Measurements from ENCODE around the gene ANGEL2.

DNA sequence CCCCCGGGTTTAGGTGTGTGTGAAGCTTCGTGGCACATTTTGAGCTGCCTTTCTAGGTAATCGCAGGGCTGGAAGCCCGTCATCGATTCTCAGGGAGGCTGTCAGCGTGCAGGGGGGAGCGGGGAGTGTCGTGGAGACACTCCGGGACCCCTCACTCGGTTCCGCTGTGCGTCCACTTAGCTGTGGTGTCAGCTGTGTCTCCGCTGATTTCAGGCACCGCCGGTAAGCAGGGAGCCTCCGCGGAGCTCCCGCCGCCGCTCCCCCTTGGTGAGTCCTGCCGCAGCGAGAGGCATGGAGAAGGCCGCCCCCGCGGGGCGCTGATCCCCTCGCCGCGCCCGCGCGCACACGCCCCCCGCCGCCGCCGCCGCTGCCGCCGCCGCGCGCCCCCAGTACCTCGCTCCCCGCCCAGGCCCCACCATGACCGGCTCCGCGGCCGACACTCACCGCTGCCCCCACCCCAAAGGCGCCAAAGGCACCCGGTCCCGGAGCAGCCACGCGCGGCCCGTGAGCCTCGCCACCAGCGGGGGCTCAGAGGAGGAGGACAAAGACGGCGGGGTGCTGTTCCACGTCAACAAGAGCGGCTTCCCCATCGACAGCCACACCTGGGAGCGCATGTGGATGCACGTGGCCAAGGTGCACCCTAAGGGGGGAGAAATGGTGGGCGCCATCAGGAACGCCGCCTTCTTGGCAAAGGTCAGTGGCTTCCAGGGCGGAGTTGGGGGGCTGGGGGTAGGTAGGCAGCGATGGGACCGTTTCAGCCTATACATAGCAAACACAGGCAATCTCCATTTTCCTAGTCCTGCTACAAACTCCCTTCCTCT is 64.3 kb downstream of the ANGEL2 start:
- TF ChIP-seq, protein P1, sequence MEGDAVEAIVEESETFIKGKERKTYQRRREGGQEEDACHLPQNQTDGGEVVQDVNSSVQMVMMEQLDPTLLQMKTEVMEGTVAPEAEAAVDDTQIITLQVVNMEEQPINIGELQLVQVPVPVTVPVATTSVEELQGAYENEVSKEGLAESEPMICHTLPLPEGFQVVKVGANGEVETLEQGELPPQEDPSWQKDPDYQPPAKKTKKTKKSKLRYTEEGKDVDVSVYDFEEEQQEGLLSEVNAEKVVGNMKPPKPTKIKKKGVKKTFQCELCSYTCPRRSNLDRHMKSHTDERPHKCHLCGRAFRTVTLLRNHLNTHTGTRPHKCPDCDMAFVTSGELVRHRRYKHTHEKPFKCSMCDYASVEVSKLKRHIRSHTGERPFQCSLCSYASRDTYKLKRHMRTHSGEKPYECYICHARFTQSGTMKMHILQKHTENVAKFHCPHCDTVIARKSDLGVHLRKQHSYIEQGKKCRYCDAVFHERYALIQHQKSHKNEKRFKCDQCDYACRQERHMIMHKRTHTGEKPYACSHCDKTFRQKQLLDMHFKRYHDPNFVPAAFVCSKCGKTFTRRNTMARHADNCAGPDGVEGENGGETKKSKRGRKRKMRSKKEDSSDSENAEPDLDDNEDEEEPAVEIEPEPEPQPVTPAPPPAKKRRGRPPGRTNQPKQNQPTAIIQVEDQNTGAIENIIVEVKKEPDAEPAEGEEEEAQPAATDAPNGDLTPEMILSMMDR (IDR thresholded peaks at IDR 0.05 in 2 of 3, conservative IDR thresholded peaks at IDR 0.05 in 1 of 3; ENCODE audit: borderline replicate concordance in 1 of 3, insufficient read depth in 1 of 3, low read depth in 2 of 3, low read length in 2 of 3), result no peak
- TF ChIP-seq EZH2phosphoT487 (IDR thresholded peaks at IDR 0.05; ENCODE audit: borderline replicate concordance) (no peak), POLR2A (IDR thresholded peaks at IDR 0.05; ENCODE audit: borderline replicate concordance, extremely low read depth, insufficient read depth, insufficient read length) (no peak), RAD21 (IDR thresholded peaks at IDR 0.05; ENCODE audit: low read depth) (no peak), EGR1 (IDR thresholded peaks at IDR 0.05; ENCODE audit: low read depth) (no peak), CEBPB (IDR thresholded peaks at IDR 0.05; ENCODE audit: low read depth) (no peak), YY1 (IDR thresholded peaks at IDR 0.05; ENCODE audit: extremely low read depth, insufficient replicate concordance, low read depth, low read length) (no peak), ZFX (IDR thresholded peaks at IDR 0.05) (no peak)
- TF ChIP-seq, protein P2, sequence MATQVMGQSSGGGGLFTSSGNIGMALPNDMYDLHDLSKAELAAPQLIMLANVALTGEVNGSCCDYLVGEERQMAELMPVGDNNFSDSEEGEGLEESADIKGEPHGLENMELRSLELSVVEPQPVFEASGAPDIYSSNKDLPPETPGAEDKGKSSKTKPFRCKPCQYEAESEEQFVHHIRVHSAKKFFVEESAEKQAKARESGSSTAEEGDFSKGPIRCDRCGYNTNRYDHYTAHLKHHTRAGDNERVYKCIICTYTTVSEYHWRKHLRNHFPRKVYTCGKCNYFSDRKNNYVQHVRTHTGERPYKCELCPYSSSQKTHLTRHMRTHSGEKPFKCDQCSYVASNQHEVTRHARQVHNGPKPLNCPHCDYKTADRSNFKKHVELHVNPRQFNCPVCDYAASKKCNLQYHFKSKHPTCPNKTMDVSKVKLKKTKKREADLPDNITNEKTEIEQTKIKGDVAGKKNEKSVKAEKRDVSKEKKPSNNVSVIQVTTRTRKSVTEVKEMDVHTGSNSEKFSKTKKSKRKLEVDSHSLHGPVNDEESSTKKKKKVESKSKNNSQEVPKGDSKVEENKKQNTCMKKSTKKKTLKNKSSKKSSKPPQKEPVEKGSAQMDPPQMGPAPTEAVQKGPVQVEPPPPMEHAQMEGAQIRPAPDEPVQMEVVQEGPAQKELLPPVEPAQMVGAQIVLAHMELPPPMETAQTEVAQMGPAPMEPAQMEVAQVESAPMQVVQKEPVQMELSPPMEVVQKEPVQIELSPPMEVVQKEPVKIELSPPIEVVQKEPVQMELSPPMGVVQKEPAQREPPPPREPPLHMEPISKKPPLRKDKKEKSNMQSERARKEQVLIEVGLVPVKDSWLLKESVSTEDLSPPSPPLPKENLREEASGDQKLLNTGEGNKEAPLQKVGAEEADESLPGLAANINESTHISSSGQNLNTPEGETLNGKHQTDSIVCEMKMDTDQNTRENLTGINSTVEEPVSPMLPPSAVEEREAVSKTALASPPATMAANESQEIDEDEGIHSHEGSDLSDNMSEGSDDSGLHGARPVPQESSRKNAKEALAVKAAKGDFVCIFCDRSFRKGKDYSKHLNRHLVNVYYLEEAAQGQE (IDR thresholded peaks at IDR 0.05; ENCODE audit: low read depth), result no peak

Measured in HCT116 (cell line).